GM12878 (cell line): ENCODE data around the gene WNT11. TPM values are rescaled to one million over a fixed set of nuclear protein-coding genes. Genes with fewer than 3 reads are reported as not detected.

ENCODE experiments used
- ATAC-seq: fragments of 200-7000 bp; cut with Tn5 transposase; 3 replicates; pipeline ENCODE4 v1.9.1; 2020; ENCODE audit warnings: mild to moderate bottlenecking, moderate library complexity
- BruUV-seq: library from RNA; stranded (reverse); fragments of 400-500 nt; replicated peaks from 2 replicates; lab custom pipeline; 2021; lab: Mats Ljungman, UMichigan
- CTCF ChIA-PET: fragments of 300-600 bp; sonication (Branson Sonifier 250); formaldehyde crosslinking; extraction: SDS; loops from one replicate; lab custom pipeline; 2021; ENCODE audit warnings: inconsistent platforms; lab: Yijun Ruan, JAX
- POLR2A ChIA-PET: fragments of 350-600 bp; formaldehyde crosslinking; extraction: SDS; loops from one replicate; lab custom pipeline; 2021; ENCODE audit warnings: inconsistent platforms; lab: Charles Lee
- RAD21 ChIA-PET: fragments of 300-600 bp; sonication (Branson Sonifier 250); formaldehyde crosslinking; loops from one replicate; lab custom pipeline; 2023; ENCODE audit warnings: antibody characterized with exemption; ENCODE audit not compliant: unreplicated experiment; lab: Charles Lee
- SMC1A ChIA-PET: fragments of 300-600 bp; sonication (Branson Sonifier 250); formaldehyde crosslinking; loops from one replicate; lab custom pipeline; 2023; ENCODE audit not compliant: unreplicated experiment, uncharacterized antibody; lab: Charles Lee
- DNase-seq: peaks from one replicate; pipeline ENCODE4 v3.0.0-alpha.2; 2011; ENCODE audit warnings: low read depth, low spot score
- FAIRE-seq: peaks from 3 replicates; lab custom pipeline; 2011; peaks lifted over from hg19 to GRCh38; lab: Jason Lieb, UNC
- H2AFZ ChIP-seq: 2 replicates; pipeline ENCODE4 v1.6.0; 2011; ENCODE audit warnings: low read depth, low read length, control low read depth; ENCODE audit not compliant: control insufficient read depth
- H3K27ac ChIP-seq: 2 replicates; pipeline ENCODE4 v1.5.1; 2011; ENCODE audit warnings: control low read depth; ENCODE audit not compliant: control insufficient read depth, insufficient read depth
- H3K27me3 ChIP-seq, 2 experiments: replicated peaks in 1 of 2; 2 replicates each; pipeline versions ENCODE4 v1.6.0 to v1.6.1; 2011; ENCODE audit warnings: low read length in 1 of 2; ENCODE audit not compliant: control insufficient read depth in 2 of 2, insufficient read depth in 2 of 2
- H3K36me3 ChIP-seq, 2 experiments: 2 replicates each; pipeline ENCODE4 v1.5.1; 2011; ENCODE audit warnings: low read length in 1 of 2; ENCODE audit not compliant: control insufficient read depth in 2 of 2, insufficient read depth in 2 of 2
- H3K4me1 ChIP-seq: 2 replicates; pipeline ENCODE4 v1.6.1; 2011; ENCODE audit warnings: mild to moderate bottlenecking, low read length, moderate library complexity, mixed read lengths; ENCODE audit not compliant: control insufficient read depth, insufficient read depth
- H3K4me2 ChIP-seq: 2 replicates; pipeline ENCODE4 v1.6.0; 2011; ENCODE audit warnings: control low read depth; ENCODE audit not compliant: control insufficient read depth, insufficient read depth
- H3K4me3 ChIP-seq: fragments of 200-600 bp; sonication (generic); 2 replicates; pipeline ENCODE4 v1.5.1; 2016
- H3K79me2 ChIP-seq: 2 replicates; pipeline ENCODE4 v1.6.0; 2011; ENCODE audit warnings: low read length; ENCODE audit not compliant: control insufficient read depth, insufficient read depth
- H3K9ac ChIP-seq: 2 replicates; pipeline ENCODE4 v1.8.0; 2011; ENCODE audit warnings: low read length, control low read depth, mixed read lengths; ENCODE audit not compliant: control insufficient read depth, insufficient read depth
- H3K9me3 ChIP-seq: replicated peaks from 3 replicates; pipeline ENCODE4 v1.5.1; 2011; ENCODE audit warnings: mild to moderate bottlenecking, low read length; ENCODE audit not compliant: control insufficient read depth, insufficient read depth
- H4K20me1 ChIP-seq: 2 replicates; pipeline ENCODE4 v1.6.0; 2011; ENCODE audit not compliant: control insufficient read depth, insufficient read depth
- CHD1 ChIP-seq: IDR thresholded peaks from 2 replicates; pipeline ENCODE4 v1.6.1; 2012; ENCODE audit warnings: low read depth, low read length, improper control_type of control experiment
- ETV6 ChIP-seq, 2 experiments: fragments of 450-650 bp in 1 of 2; IDR thresholded peaks in 1 of 2; conservative IDR thresholded peaks in 1 of 2; 2 replicates each; pipeline ENCODE4 v1.6.1; 2014; ENCODE audit warnings: antibody characterized with exemption in 1 of 2, borderline replicate concordance in 1 of 2, low read depth in 1 of 2, mild to moderate bottlenecking in 1 of 2, moderate library complexity in 1 of 2
- KDM1A ChIP-seq: fragments of 200-600 bp; sonication (generic); IDR thresholded peaks from 2 replicates; pipeline ENCODE4 v1.6.1; 2016; ENCODE audit warnings: borderline replicate concordance
- MXI1 ChIP-seq: fragments of 150-350 bp; IDR thresholded peaks from 2 replicates; pipeline ENCODE4 v1.6.1; 2011; ENCODE audit warnings: low read depth, mild to moderate bottlenecking, inconsistent platforms, low read length, improper control_type of control experiment
- RAD21 ChIP-seq: IDR thresholded peaks from 2 replicates; pipeline ENCODE4 v1.6.1; 2011; ENCODE audit warnings: mild to moderate bottlenecking, low read depth, low read length, moderate library complexity; ENCODE audit not compliant: insufficient read depth
- RFX5 ChIP-seq: IDR thresholded peaks from 2 replicates; pipeline ENCODE4 v1.6.1; 2011; ENCODE audit warnings: low read depth, low read length, improper control_type of control experiment
- SREBF1 ChIP-seq: IDR thresholded peaks from 2 replicates; pipeline ENCODE4 v1.6.1; 2012; ENCODE audit warnings: mild to moderate bottlenecking, low read length
- USF2 ChIP-seq: IDR thresholded peaks from 2 replicates; pipeline ENCODE4 v1.6.1; 2011; ENCODE audit warnings: low read depth, low read length, improper control_type of control experiment, borderline replicate concordance
- ZBTB33 ChIP-seq: fragments of 450-650 bp; IDR thresholded peaks from 2 replicates; pipeline ENCODE4 v1.6.1; 2017; ENCODE audit warnings: mild to moderate bottlenecking
- ZBTB40 ChIP-seq: fragments of 450-650 bp; IDR thresholded peaks from 2 replicates; pipeline ENCODE4 v1.6.1; 2016; ENCODE audit warnings: mild to moderate bottlenecking, moderate library complexity, borderline replicate concordance
- ZNF384 ChIP-seq: IDR thresholded peaks from 2 replicates; pipeline ENCODE4 v1.6.1; 2012; ENCODE audit warnings: low read depth, mild to moderate bottlenecking, low read length, improper control_type of control experiment, borderline replicate concordance
- ZNF592 ChIP-seq: fragments of 450-650 bp; IDR thresholded peaks from 2 replicates; pipeline ENCODE4 v1.6.1; 2017; ENCODE audit warnings: mild to moderate bottlenecking, moderate library complexity
- ZNF622 ChIP-seq: fragments of 450-650 bp; IDR thresholded peaks from 2 replicates; pipeline ENCODE4 v1.6.1; 2017; ENCODE audit warnings: mild to moderate bottlenecking, inconsistent platforms
- WGBS: methylation state at CpG from one replicate; pipeline ENCODE4 v1.1.6; 2016; ENCODE audit warnings: low lambda C conversion rate; ENCODE audit not compliant: insufficient replicate concordance, insufficient coverage; ENCODE audit errors: missing lambda C conversion rate; 5-methylcytosine and 5-hydroxymethylcytosine counted together
- in situ Hi-C: fragments of 300-500 bp; cut with MboI; formaldehyde crosslinking; loops from 9 replicates; pipeline ENCODE4 v1.14.3; 2018; ENCODE audit warnings: mixed read lengths
- intact Hi-C: fragments of 100-400 bp; cut with micrococcal nuclease; formaldehyde crosslinking; loops from one replicate; pipeline ENCODE4 v1.14.2; 2022; ENCODE audit not compliant: unreplicated experiment
- polyA plus RNA-seq, 11 experiments: library from polyadenylated mRNA; depleted of rRNA in 4 of 11; unstranded in 6 of 11; stranded (reverse) in 5 of 11; fragments of >200 nt; fragmentation: Nextera tagmentation in 4 of 11; fragmentation: Illumina TruSeq in 1 of 11; extraction: Ambion mirVana in 4 of 11; extraction: Trizol in 1 of 11; gene quantifications; 1 replicate in 1 of 11; 2 replicates in 10 of 11; pipeline versions ENCODE4 v1.2.1 to v1.2.3, GENCODE V29; 2011 to 2016; ENCODE audit warnings: inconsistent platforms in 2 of 11, missing spikeins in 2 of 11, low read depth in 1 of 11
- total RNA-seq, 4 experiments: library from RNA; depleted of rRNA in 3 of 4; stranded (reverse); fragments of >200 nt in 3 of 4; fragmentation: Illumina TruSeq in 1 of 4; extraction: Trizol in 1 of 4; gene quantifications; 2 replicates each; pipeline versions ENCODE4 v1.2.1 to v1.2.3, GENCODE V29; 2013 to 2021

Gene WNT11
- total and polyA plus RNA-seq, 10 of the 15 experiments (the other 5 are each of a cell fraction or from before 2014, with no cell fraction given) = 0.05 to 0.19 TPM; not detected in 8

GRCh38 chr11:76214968-76215548 lies 8.8 kb upstream of the WNT11 start:
- ChIA-PET RAD21 (no interaction called here), SMC1A (no interaction called here), CTCF (no interaction called here), POLR2A (no interaction called here)
- 52% methylated on average over 7 of the region's 7 CpGs for WGBS
- H2AFZ ChIP-seq = no peak overlapping the region
- no TSS peak for BruUV-seq
- intact Hi-C loops (no loop called here), in situ Hi-C loops (no loop called here)
- H4K20me1 ChIP-seq = 0 out of 2 replicates have a peak, but pooled peaks cover 2% of the 10 kb centered on the region
- TF ChIP-seq RAD21 = no peak
- no peak for TF ChIP-seq ZBTB33
- TF ChIP-seq KDM1A = no peak
- no peak for TF ChIP-seq CHD1
- no peak for TF ChIP-seq ZBTB40
- TF ChIP-seq MXI1 = no peak
- TF ChIP-seq SREBF1 = no peak
- TF ChIP-seq ZNF384 = no peak
- TF ChIP-seq ETV6 (conservative IDR thresholded peaks at IDR 0.05 in 1 of 2, IDR thresholded peaks at IDR 0.05 in 1 of 2; ENCODE audit: borderline replicate concordance in 1 of 2, low read depth in 1 of 2) = no peak
- no peak for TF ChIP-seq ZNF592
- no peak for TF ChIP-seq RFX5
- TF ChIP-seq ZNF622 = no peak
- TF ChIP-seq USF2 = no peak
- ATAC-seq = no peak
- no peak overlapping the region for H3K4me2 ChIP-seq
- H3K79me2 ChIP-seq = no peaks in the 10 kb centered on the region
- peaks cover 11 to 18% of the 10 kb centered on the region in 2 experiments for H3K27me3 ChIP-seq
- no peaks in the 10 kb centered on the region for H3K9me3 ChIP-seq
- no peak overlapping the region for H3K4me3 ChIP-seq
- no peak overlapping the region for H3K9ac ChIP-seq
- peaks cover 5% of the 10 kb centered on the region for H3K4me1 ChIP-seq
- no peak overlapping the region for H3K27ac ChIP-seq
- H3K36me3 ChIP-seq = no peaks in the 10 kb centered on the region
- no peak for FAIRE-seq
- no peak for DNase-seq
